ENCODE measurements around the gene SMIM11. TPM values are rescaled to one million over a fixed set of nuclear protein-coding genes. Genes with fewer than 3 reads are reported as not detected.
"Not testable (repeated sequence)": the region's sequence is repeated elsewhere in the genome, so short reads cannot be mapped to it uniquely, and the experiment has no call there.

The SMIM11 gene, protein sequence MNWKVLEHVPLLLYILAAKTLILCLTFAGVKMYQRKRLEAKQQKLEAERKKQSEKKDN
- 25.1 TPM for total RNA-seq
- long read RNA-seq, transcript SMIM11A-201 (4 exons, 850 nt) = major isoform, 17 of 21 reads
- long read RNA-seq, partial matches to known transcripts = 1 of 21 reads
- long read RNA-seq, other reads (novel, unspliced or antisense) = 1 of 21 reads

DNA sequence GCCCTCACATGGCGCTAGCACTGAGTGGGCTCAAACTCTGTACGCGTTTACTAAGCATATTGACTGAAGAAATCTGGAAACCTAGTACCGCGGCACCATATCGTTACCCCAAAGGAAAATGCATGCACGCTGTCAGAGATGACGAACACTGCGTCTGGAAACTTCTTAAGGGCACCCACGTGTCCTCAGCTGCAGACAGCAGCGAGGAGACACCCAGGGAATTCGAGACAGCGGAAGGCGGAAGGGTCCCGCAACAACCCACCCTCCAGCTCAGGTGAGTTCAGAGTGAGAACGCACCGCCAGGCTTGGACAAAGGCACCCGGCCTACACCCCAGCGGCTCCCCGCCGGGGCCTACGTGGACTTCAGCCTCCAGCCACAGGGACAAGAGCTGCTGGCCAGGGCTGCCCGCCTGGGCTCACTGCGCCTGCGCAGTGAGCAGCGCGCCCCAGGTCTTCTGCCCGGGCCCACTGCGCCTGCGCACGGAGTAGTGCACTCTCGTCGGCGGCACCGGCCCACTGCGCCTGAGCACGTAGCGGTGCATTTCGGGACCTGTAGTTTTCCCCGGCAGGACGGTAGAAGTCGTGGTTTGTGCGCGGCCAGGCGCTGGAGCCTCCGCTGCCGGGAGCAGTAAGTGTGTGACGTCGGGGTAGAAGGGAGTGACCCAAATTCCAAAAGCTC, at the start of gene SMIM11:
SMIM11 (plus strand) TSS at position 568 of the 679 bp plus-strand sequence. CDS start 3,998 bp downstream, outside the sequence.
- H3K36me3 ChIP-seq; H3K4me1 ChIP-seq; H3K4me3 ChIP-seq; H3K27ac ChIP-seq (replicated peaks); intact Hi-C loops (cut with micrococcal nuclease); H3K9me3 ChIP-seq (replicated peaks); H3K27me3 ChIP-seq (ENCODE audit: low read depth); DNase-seq: not testable (repeated sequence)

DNA sequence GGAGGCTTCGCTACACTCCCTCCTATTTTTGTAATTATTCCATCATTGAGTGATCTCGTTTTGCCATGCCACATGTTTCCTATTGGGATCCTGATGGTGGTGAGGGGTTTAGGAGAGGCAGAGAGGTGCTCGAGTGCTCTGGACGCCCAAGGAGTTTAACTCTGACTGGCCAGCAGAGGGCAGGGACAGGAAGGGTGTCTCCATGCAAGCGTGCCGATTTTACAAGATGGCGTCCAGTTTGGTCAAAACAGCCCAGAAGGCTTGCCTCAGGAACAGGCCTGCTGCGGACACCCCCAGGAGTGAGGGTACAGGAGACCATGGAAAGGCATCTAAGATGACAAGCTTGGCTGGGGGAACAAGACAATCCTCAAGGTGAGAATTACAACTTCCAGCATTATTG, 45.3 kb upstream of the SMIM11 start:
- H3K4me3 ChIP-seq = no peak overlapping the region
- no peaks in the 10 kb centered on the region for H3K36me3 ChIP-seq
- TF ChIP-seq, protein P1, sequence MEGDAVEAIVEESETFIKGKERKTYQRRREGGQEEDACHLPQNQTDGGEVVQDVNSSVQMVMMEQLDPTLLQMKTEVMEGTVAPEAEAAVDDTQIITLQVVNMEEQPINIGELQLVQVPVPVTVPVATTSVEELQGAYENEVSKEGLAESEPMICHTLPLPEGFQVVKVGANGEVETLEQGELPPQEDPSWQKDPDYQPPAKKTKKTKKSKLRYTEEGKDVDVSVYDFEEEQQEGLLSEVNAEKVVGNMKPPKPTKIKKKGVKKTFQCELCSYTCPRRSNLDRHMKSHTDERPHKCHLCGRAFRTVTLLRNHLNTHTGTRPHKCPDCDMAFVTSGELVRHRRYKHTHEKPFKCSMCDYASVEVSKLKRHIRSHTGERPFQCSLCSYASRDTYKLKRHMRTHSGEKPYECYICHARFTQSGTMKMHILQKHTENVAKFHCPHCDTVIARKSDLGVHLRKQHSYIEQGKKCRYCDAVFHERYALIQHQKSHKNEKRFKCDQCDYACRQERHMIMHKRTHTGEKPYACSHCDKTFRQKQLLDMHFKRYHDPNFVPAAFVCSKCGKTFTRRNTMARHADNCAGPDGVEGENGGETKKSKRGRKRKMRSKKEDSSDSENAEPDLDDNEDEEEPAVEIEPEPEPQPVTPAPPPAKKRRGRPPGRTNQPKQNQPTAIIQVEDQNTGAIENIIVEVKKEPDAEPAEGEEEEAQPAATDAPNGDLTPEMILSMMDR (IDR thresholded peaks at IDR 0.05; ENCODE audit: borderline replicate concordance) = no peak
- intact Hi-C loops (cut with micrococcal nuclease) = no loop called here
- no peaks in the 10 kb centered on the region for H3K9me3 ChIP-seq (replicated peaks)
- no peak overlapping the region for H3K27ac ChIP-seq (replicated peaks)
- no peaks in the 10 kb centered on the region for H3K4me1 ChIP-seq
- no peak for DNase-seq
- no peaks in the 10 kb centered on the region for H3K27me3 ChIP-seq (ENCODE audit: low read depth)

DNA sequence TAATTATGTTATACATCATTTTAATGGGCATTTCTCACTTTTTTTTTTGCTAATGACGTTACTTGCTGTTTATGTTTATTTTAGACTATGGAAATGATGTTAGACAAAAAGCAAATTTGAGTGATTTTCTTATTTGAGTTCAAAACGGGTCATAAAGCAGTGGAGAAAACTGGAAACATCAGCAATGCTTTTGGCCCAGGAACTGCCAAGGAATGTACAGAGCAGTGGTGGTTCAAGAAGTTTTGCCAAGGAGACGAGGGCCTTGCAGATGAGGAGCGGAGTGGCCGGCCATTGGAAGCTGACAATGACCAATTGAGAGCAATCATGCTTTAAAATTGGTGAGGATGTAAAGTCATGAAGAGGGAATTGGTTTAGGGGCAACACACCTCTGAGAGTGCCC, 43.6 kb upstream of the SMIM11 start:
- intact Hi-C loops (cut with micrococcal nuclease) = no loop called here
- TF ChIP-seq, protein P1 (IDR thresholded peaks at IDR 0.05; ENCODE audit: borderline replicate concordance) = no peak

DNA sequence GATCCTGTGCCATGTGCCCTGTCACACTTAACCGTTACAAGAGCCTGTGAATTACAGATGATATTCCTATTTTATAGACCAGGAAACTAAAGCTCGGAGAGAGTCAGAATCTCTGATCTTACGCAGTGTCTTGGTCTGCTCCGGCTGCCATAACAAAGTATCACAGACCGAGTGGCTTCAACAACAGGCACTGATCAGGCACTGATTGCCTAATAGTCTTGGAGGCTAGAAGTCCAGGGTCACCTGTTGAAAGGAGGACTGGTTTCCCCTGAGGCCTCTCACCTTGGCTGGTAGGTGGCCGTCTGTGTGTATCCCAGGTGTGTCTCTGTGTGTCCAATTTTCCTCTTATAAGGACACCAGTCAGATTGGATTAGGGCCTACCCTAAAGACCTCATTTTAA, 43.0 kb upstream of the SMIM11 start:
- no peak overlapping the region for H3K4me3 ChIP-seq
- TF ChIP-seq, protein P1 (IDR thresholded peaks at IDR 0.05; ENCODE audit: borderline replicate concordance) = no peak
- intact Hi-C loops (cut with micrococcal nuclease) = no loop called here
- H3K4me1 ChIP-seq = peaks cover 15% of the 10 kb centered on the region
- H3K36me3 ChIP-seq = no peaks in the 10 kb centered on the region
- no peak for DNase-seq
- H3K27me3 ChIP-seq (ENCODE audit: low read depth) = no peaks in the 10 kb centered on the region
- no peaks in the 10 kb centered on the region for H3K9me3 ChIP-seq (replicated peaks)
- H3K27ac ChIP-seq (replicated peaks) = no peak overlapping the region

More for the DNA sequence above, 43.6 kb upstream of the SMIM11 start:
- no peaks in the 10 kb centered on the region for H3K36me3 ChIP-seq
- H3K4me3 ChIP-seq = no peak overlapping the region
- H3K9me3 ChIP-seq (replicated peaks) = no peaks in the 10 kb centered on the region
- peaks cover 9% of the 10 kb centered on the region for H3K4me1 ChIP-seq
- no peaks in the 10 kb centered on the region for H3K27me3 ChIP-seq (ENCODE audit: low read depth)
- no peak for DNase-seq
- H3K27ac ChIP-seq (replicated peaks) = no peak overlapping the region

DNA sequence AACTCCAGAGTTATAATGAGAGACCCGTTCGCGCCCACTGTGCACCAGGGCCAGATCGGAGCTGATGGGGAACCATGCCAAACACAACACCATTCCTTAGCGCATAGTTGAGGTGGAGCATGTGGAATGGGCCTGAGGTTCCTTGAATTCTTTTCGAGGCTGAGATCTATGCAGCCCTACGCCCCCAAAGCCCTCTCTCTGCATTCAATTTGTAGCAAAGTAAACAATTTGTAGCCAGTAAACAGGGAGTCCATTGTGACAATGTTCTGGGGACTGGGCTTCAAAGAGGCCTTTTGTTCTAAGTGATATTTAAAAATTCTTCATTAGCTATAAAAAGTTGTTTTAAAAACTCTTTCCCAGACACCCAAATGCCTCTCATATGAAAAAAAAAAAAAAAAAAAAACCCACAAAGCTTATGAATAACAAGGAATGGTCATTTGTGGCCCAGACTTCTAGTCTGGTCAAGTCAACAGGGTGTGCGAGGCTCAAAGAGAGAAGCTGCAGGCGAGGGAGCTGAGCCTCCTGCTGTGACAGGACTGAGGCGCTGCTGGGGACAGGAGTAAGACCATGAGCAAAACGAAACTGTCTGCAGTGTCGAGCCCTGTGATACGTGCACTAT, 42.1 kb upstream of the SMIM11 start:
- no peak for DNase-seq
- intact Hi-C loops (cut with micrococcal nuclease) = no loop called here
- H3K4me3 ChIP-seq = no peak overlapping the region
- TF ChIP-seq, protein P1 (IDR thresholded peaks at IDR 0.05; ENCODE audit: borderline replicate concordance) = no peak
- no peaks in the 10 kb centered on the region for H3K27me3 ChIP-seq (ENCODE audit: low read depth)
- H3K27ac ChIP-seq (replicated peaks) = no peak overlapping the region
- no peaks in the 10 kb centered on the region for H3K9me3 ChIP-seq (replicated peaks)
- no peaks in the 10 kb centered on the region for H3K36me3 ChIP-seq
- peaks cover 23% of the 10 kb centered on the region for H3K4me1 ChIP-seq

DNA sequence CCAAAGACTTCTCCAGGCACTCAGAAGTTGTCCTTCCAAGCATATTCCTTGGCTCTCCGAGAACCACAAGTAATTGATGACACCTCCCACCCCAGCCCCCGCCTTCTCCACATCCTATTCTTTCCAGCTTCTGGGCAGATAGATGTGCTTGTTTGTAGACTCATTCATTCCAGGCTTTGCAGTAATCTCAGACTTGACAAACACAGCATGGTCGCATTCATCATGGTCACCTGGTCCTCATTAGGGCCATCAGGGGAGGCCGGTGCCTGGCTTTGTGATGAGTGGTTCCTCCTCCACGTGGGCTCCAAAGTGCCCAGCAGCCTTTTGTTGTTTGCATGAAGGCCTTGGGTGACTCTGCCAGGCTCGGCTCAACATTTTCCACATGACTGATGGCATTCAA, 40.0 kb upstream of the SMIM11 start:
- DNase-seq = no peak
- Histone ChIP-seq H3K36me3 (no peaks in the 10 kb centered on the region), H3K9me3 (replicated peaks) (no peaks in the 10 kb centered on the region), H3K27ac (replicated peaks) (no peak overlapping the region), H3K27me3 (ENCODE audit: low read depth) (no peaks in the 10 kb centered on the region), H3K4me3 (no peak overlapping the region), H3K4me1 (peaks cover 23% of the 10 kb centered on the region)
- TF ChIP-seq, protein P1 (IDR thresholded peaks at IDR 0.05; ENCODE audit: borderline replicate concordance) = no peak
- intact Hi-C loops (cut with micrococcal nuclease) = no loop called here

Measured in left ventricle myocardium inferior (tissue), 1 donor.